GM21447 (cell line): ENCODE measurements around the gene IQGAP1.

Experiments used
- ATAC-seq: cut with Tn5 transposase; IDR thresholded peaks from one replicate; pipeline ENCODE4 v1.9.1; 2021; ENCODE audit not compliant: unreplicated experiment

IQGAP1 gene

GRCh38 chr15:90375071-90375470, 13.0 kb upstream of the IQGAP1 start:
- no peak for ATAC-seq

- no peak for ATAC-seq
Observed at GRCh38 chr15:90376789-90377188, 11.3 kb upstream of the IQGAP1 start.

GRCh38 chr15:90379263-90379662, 8.8 kb upstream of the IQGAP1 start:
- no peak for ATAC-seq

- no peak for ATAC-seq
Observed at GRCh38 chr15:90381515-90381914, 6.5 kb upstream of the IQGAP1 start.

GRCh38 chr15:90382320-90382719, 5.7 kb upstream of the IQGAP1 start:
- ATAC-seq: no peak

- ATAC-seq: no peak
Observed at GRCh38 chr15:90386221-90386620, 1.8 kb upstream of the IQGAP1 start.

GRCh38 chr15:90388462-90389380, 679 bp downstream of the IQGAP1 start:
- peak; percentile 44 for ATAC-seq

- ATAC-seq: no peak
Observed at GRCh38 chr15:90389513-90389912, 1.5 kb downstream of the IQGAP1 start.

- no peak for ATAC-seq
Observed at GRCh38 chr15:90393040-90393439, 5.0 kb downstream of the IQGAP1 start.

GRCh38 chr15:90394074-90394473, 6.0 kb downstream of the IQGAP1 start:
- ATAC-seq: no peak

- ATAC-seq: no peak
Observed at GRCh38 chr15:90394748-90395442, 6.9 kb downstream of the IQGAP1 start.

- no peak for ATAC-seq
Observed at GRCh38 chr15:90396321-90396720, 8.3 kb downstream of the IQGAP1 start.

GRCh38 chr15:90400005-90400758, 12.1 kb downstream of the IQGAP1 start:
- ATAC-seq: no peak

GRCh38 chr15:90400759-90401314, 12.8 kb downstream of the IQGAP1 start:
- ATAC-seq: peak; percentile 100

- no peak for ATAC-seq
Observed at GRCh38 chr15:90401495-90401894, 13.5 kb downstream of the IQGAP1 start.

- ATAC-seq: no peak
Observed at GRCh38 chr15:90402223-90402622, 14.2 kb downstream of the IQGAP1 start.

- ATAC-seq: no peak
Observed at GRCh38 chr15:90402767-90403166, 14.7 kb downstream of the IQGAP1 start.

GRCh38 chr15:90405055-90405607, 17.1 kb downstream of the IQGAP1 start:
- ATAC-seq: no peak

- no peak for ATAC-seq
Observed at GRCh38 chr15:90407336-90407735, 19.3 kb downstream of the IQGAP1 start.

GRCh38 chr15:90407871-90408317, 19.9 kb downstream of the IQGAP1 start:
- no peak for ATAC-seq

GRCh38 chr15:90408657-90409056, 20.6 kb downstream of the IQGAP1 start:
- no peak for ATAC-seq
